CD4-positive, alpha-beta T cell (primary cell): ENCODE measurements around the gene ACACB. TPM values are rescaled to one million over a fixed set of nuclear protein-coding genes. Genes with fewer than 3 reads are reported as not detected.

Experiments used
- ATAC-seq: fragments of 200-7000 bp; cut with Tn5 transposase; one replicate; pipeline ENCODE4 v1.10.0; 2022; ENCODE audit warnings: mild to moderate bottlenecking; ENCODE audit not compliant: poor library complexity
- CTCF ChIA-PET: fragments of 350-600 bp; sonication (Branson Sonifier 250); formaldehyde crosslinking; loops from one replicate; lab custom pipeline; 2021; ENCODE audit warnings: antibody characterized with exemption, inconsistent platforms; lab: Charles Lee
- POLR2A ChIA-PET: fragments of 350-600 bp; sonication (Branson Sonifier 250); formaldehyde crosslinking; loops from one replicate; lab custom pipeline; 2021; ENCODE audit warnings: antibody characterized with exemption, inconsistent platforms; lab: Charles Lee
- DNase-seq, 14 experiments: peaks; one replicate each; pipeline ENCODE4 v3.0.0-alpha.2; 2013 to 2020; ENCODE audit warnings: mixed read lengths in 2 of 14
- H3K27ac ChIP-seq, 2 donors: one replicate each; pipeline versions ENCODE4 v1.5.1 to v1.7.0; 2013; ENCODE audit warnings: low read length in 2 of 2, low read depth in 1 of 2, mild to moderate bottlenecking in 1 of 2
- H3K27me3 ChIP-seq, 2 experiments: 1 replicate in 1 of 2; 2 replicates in 1 of 2; pipeline versions ENCODE4 v1.6.1 to v1.7.0; 2013; ENCODE audit warnings: low read length in 2 of 2, control low read depth in 1 of 2, mild to moderate bottlenecking in 1 of 2, moderate library complexity in 1 of 2; ENCODE audit not compliant: insufficient read depth in 2 of 2, control insufficient read depth in 1 of 2
- H3K36me3 ChIP-seq: one replicate; pipeline ENCODE4 v1.6.1; 2013; ENCODE audit warnings: low read length, control low read depth; ENCODE audit not compliant: insufficient read depth
- H3K4me1 ChIP-seq: one replicate; pipeline ENCODE4 v1.6.1; 2013; ENCODE audit warnings: low read length, control low read depth; ENCODE audit not compliant: insufficient read depth
- H3K4me3 ChIP-seq: one replicate; pipeline ENCODE4 v1.5.1; 2013; ENCODE audit warnings: mild to moderate bottlenecking, low read length, moderate library complexity
- H3K9me3 ChIP-seq, 2 experiments: 1 replicate in 1 of 2; 2 replicates in 1 of 2; pipeline versions ENCODE4 v1.6.1 to v1.7.0; 2013; ENCODE audit warnings: low read length in 2 of 2, mild to moderate bottlenecking in 2 of 2, control low read depth in 1 of 2, moderate library complexity in 1 of 2; ENCODE audit not compliant: control insufficient read depth in 1 of 2, insufficient read depth in 1 of 2
- H3K27ac Mint-ChIP-seq: one replicate; pipeline ENCODE4 v1.8.0; 2020; ENCODE audit warnings: mixed read lengths
- H3K27me3 Mint-ChIP-seq: one replicate; pipeline ENCODE4 v1.8.0; 2021; ENCODE audit warnings: mixed read lengths
- H3K36me3 Mint-ChIP-seq: one replicate; pipeline ENCODE4 v1.8.0; 2021; ENCODE audit warnings: low read depth, mixed read lengths
- H3K4me1 Mint-ChIP-seq: one replicate; pipeline ENCODE4 v1.8.0; 2021; ENCODE audit warnings: low read depth, mixed read lengths
- H3K4me3 Mint-ChIP-seq: one replicate; pipeline ENCODE4 v1.8.0; 2020; ENCODE audit warnings: mild to moderate bottlenecking, mixed read lengths
- H3K9me3 Mint-ChIP-seq: one replicate; pipeline ENCODE4 v1.8.0; 2020; ENCODE audit warnings: mixed read lengths
- CTCF ChIP-seq: fragments of 200-600 bp; IDR thresholded peaks from one replicate; pipeline ENCODE4 v1.8.0; 2022; ENCODE audit warnings: antibody characterized with exemption, mild to moderate bottlenecking
- intact Hi-C, 2 experiments: fragments of 100-400 bp; cut with DNase I in 1 of 2; cut with micrococcal nuclease in 1 of 2; formaldehyde crosslinking; loops; one replicate each; pipeline versions ENCODE4 v1.15.1 to v1.9.0; 2023 to 2025; cut with DNase I, micrococcal nuclease
- total RNA-seq, 174 experiments: library from RNA in 2 of 174; stranded (reverse) in 2 of 174; gene quantifications; one replicate each; pipeline ENCODE4 v1.2.3 and lab custom pipeline; 2021 to 2026

Gene ACACB
- total RNA-seq, 2 experiments from 2014 or later, result 30.3 to 32.2 TPM

- Mint-ChIP-seq H3K27me3 (peaks cover 20% of the 10 kb centered on the region), H3K4me1 (no peaks in the 10 kb centered on the region), H3K9me3 (no peaks in the 10 kb centered on the region), H3K36me3 (no peaks in the 10 kb centered on the region), H3K4me3 (no peak overlapping the region), H3K27ac (no peak overlapping the region)
- H3K9me3 ChIP-seq, result peaks cover 0 to 11% of the 10 kb centered on the region in 2 experiments
- ChIA-PET POLR2A (no interaction called here), CTCF (no interaction called here)
- no peaks in the 10 kb centered on the region for H3K36me3 ChIP-seq
- intact Hi-C loops, result no loop called here
- ATAC-seq (no peak), DNase-seq (no peak)
- H3K27me3 ChIP-seq, result peaks cover 8 to 17% of the 10 kb centered on the region in 2 experiments
- H3K27ac ChIP-seq, result no peak overlapping the region
- H3K4me3 ChIP-seq, result no peak overlapping the region
- no peaks in the 10 kb centered on the region for H3K4me1 ChIP-seq
- no peak for TF ChIP-seq CTCF
Observed at GRCh38 chr12:109287181-109287580, 170.8 kb downstream of the ACACB start.

DNA sequence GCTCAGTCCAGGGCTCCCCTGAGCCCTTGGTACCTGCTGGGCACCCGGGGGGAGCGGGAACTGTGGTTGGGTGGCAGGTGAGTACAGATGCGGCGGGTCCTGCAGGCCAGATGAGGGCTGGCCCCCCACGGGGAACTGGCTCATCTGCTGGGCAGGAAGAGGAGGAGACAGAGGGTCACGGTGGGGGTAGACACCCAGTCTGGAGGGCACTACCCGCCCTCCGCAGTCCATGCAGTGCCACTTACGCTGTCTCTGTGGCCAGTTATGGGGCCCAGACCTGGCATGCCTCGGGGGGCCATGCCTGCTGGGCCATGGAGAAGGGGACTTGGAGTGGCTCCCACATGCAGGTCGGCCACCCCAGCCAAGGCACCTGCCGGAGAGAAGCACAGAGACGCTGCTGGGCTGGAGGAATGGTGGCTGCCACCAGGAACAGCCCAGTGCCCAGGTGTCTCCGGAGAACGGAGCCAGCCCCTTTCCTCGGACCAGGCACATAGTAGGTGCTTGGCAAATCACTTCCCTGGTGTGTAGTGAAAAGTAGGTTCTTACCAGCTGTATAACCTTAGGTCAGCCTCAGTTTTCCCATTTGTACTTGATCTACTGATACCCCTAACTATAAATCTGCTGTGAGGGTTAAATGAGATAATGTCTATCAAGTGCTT lies 171.6 kb downstream of the ACACB start:
- Mint-ChIP-seq H3K27me3 (peaks cover 27% of the 10 kb centered on the region), H3K36me3 (no peaks in the 10 kb centered on the region), H3K4me1 (no peaks in the 10 kb centered on the region), H3K9me3 (no peaks in the 10 kb centered on the region), H3K27ac (no peak overlapping the region), H3K4me3 (no peak overlapping the region)
- no peaks in the 10 kb centered on the region for H3K36me3 ChIP-seq
- ATAC-seq (no peak), DNase-seq (no peak)
- intact Hi-C loops, result no loop called here
- TF ChIP-seq CTCF, result no peak
- H3K9me3 ChIP-seq, result peaks cover 0 to 11% of the 10 kb centered on the region in 2 experiments
- H3K27me3 ChIP-seq, result peaks cover 13 to 24% of the 10 kb centered on the region in 2 experiments
- no peak overlapping the region for H3K27ac ChIP-seq
- ChIA-PET CTCF (no interaction called here), POLR2A (no interaction called here)
- H3K4me1 ChIP-seq, result no peaks in the 10 kb centered on the region
- no peak overlapping the region for H3K4me3 ChIP-seq

DNA sequence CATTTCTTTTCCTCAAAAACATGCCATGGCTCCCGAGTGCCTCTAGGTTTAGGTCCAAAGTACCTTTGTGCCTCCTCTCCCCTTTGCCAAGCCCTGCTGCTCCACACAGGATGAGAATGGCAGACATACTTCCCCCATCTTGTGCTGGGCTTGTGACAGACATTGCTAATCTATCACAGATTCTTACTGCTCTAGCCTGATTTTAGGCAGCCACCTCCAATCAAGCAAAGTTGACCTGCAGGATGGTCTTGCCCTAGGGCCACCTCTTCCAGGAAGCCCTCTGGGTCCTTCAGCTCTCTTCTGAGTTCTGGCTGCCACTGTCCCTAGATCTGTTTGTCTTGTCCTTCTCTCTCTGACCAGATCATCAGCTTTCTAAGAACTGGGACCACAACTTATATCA lies 172.2 kb downstream of the ACACB start:
- TF ChIP-seq CTCF, result no peak
- Mint-ChIP-seq H3K27me3 (peaks cover 33% of the 10 kb centered on the region), H3K4me3 (no peak overlapping the region), H3K9me3 (no peaks in the 10 kb centered on the region), H3K36me3 (no peaks in the 10 kb centered on the region), H3K4me1 (no peaks in the 10 kb centered on the region), H3K27ac (no peak overlapping the region)
- ATAC-seq (no peak), DNase-seq (no peak)
- no peaks in the 10 kb centered on the region for H3K36me3 ChIP-seq
- no peaks in the 10 kb centered on the region for H3K4me1 ChIP-seq
- H3K4me3 ChIP-seq, result no peak overlapping the region
- intact Hi-C loops, result no loop called here
- ChIA-PET CTCF (no interaction called here), POLR2A (no interaction called here)
- peaks cover 15 to 28% of the 10 kb centered on the region in 2 experiments for H3K27me3 ChIP-seq
- H3K27ac ChIP-seq, result no peak overlapping the region
- peaks cover 0 to 11% of the 10 kb centered on the region in 2 experiments for H3K9me3 ChIP-seq
